HCT116 (cell line): Measurements from ENCODE around the gene SSH2. TPM values are rescaled to one million over a fixed set of nuclear protein-coding genes. Genes with fewer than 3 reads are reported as not detected.

Experiments
- ATAC-seq: fragments of 200-7000 bp; cut with Tn5 transposase; 2 replicates; pipeline ENCODE4 v1.9.1; 2020; ENCODE audit warnings: mild to moderate bottlenecking, moderate library complexity
- BruUV-seq: library from RNA; stranded (reverse); fragments of 400-500 nt; replicated peaks from 2 replicates; lab custom pipeline; 2021; lab: Mats Ljungman, UMichigan
- CTCF ChIA-PET: fragments of 300-600 bp; sonication (Branson Sonifier 250); formaldehyde crosslinking; loops from one replicate; lab custom pipeline; 2021; ENCODE audit warnings: antibody characterized with exemption; lab: Charles Lee
- POLR2A ChIA-PET: fragments of 300-600, 350-600 bp; sonication (Branson Sonifier 250); formaldehyde crosslinking; loops from one replicate; lab custom pipeline; 2021; ENCODE audit warnings: antibody characterized with exemption; lab: Charles Lee
- RAD21 ChIA-PET, 2 experiments: fragments of 300-600 bp; sonication (Branson Sonifier 250); formaldehyde crosslinking; loops; one replicate each; lab custom pipeline; 2023; ENCODE audit warnings: low total read pairs in 2 of 2; ENCODE audit not compliant: uncharacterized antibody in 2 of 2, unreplicated experiment in 2 of 2, low non-redundant PET in 1 of 2; lab: Charles Lee
- DNase-seq: peaks from one replicate; pipeline ENCODE4 v3.0.0-alpha.2; 2010; ENCODE audit warnings: low read depth, low spot score
- H2AFZ ChIP-seq: fragments of 200-600 bp; shearing (Covaris generic), sonication (generic); 2 replicates; pipeline ENCODE4 v1.6.1; 2017; ENCODE audit warnings: low read depth, mixed run types, mixed read lengths, antibody characterized with exemption, low read length; ENCODE audit not compliant: poor library complexity, severe bottlenecking
- H3K27ac ChIP-seq: 2 replicates; pipeline ENCODE4 v1.5.1; 2012; ENCODE audit warnings: low read depth, low read length
- H3K27me3 ChIP-seq: fragments of 200-600 bp; sonication (generic); 2 replicates; pipeline ENCODE4 v1.6.1; 2016; ENCODE audit warnings: mixed run types, low read length, mixed read lengths; ENCODE audit not compliant: insufficient read depth
- H3K36me3 ChIP-seq, 2 experiments: fragments of 200-500 bp in 1 of 2; fragments of 200-600 bp in 1 of 2; sonication (Bioruptor generic) in 1 of 2; sonication (generic) in 1 of 2; 2 replicates each; pipeline versions ENCODE4 v1.5.1 to v1.6.1; 2014 to 2016; ENCODE audit warnings: low read length in 2 of 2, inconsistent platforms in 1 of 2, mixed read lengths in 1 of 2, mixed run types in 1 of 2; ENCODE audit not compliant: insufficient read depth in 2 of 2, control insufficient read depth in 1 of 2
- H3K4me1 ChIP-seq, 2 experiments: fragments of 200-600 bp in 1 of 2; sonication (generic) in 1 of 2; 2 replicates each; pipeline versions ENCODE4 v1.5.1 to v1.6.1; 2012 to 2017; ENCODE audit warnings: low read length in 2 of 2, inconsistent platforms in 1 of 2, mild to moderate bottlenecking in 1 of 2, mixed read lengths in 1 of 2, mixed run types in 1 of 2, moderate library complexity in 1 of 2; ENCODE audit not compliant: insufficient read depth in 2 of 2, control insufficient read depth in 1 of 2
- H3K4me2 ChIP-seq: fragments of 200-600 bp; sonication (generic); 2 replicates; pipeline ENCODE4 v1.6.1; 2017; ENCODE audit warnings: mixed run types, low read length, mixed read lengths
- H3K4me3 ChIP-seq, 2 experiments: fragments of 200-600 bp in 1 of 2; sonication (generic) in 1 of 2; replicated peaks in 1 of 2; 2 replicates each; pipeline ENCODE4 v1.5.1; 2011 to 2016; ENCODE audit warnings: low read length in 2 of 2, control low read depth in 1 of 2, low read depth in 1 of 2, mild to moderate bottlenecking in 1 of 2, mixed read lengths in 1 of 2, mixed run types in 1 of 2
- H3K79me2 ChIP-seq: fragments of 200-600 bp; sonication (generic); 2 replicates; pipeline ENCODE4 v1.6.1; 2017; ENCODE audit warnings: mild to moderate bottlenecking, mixed run types, low read length, moderate library complexity, mixed read lengths; ENCODE audit not compliant: insufficient read depth
- H3K9ac ChIP-seq: fragments of 200-600 bp; sonication (generic); 2 replicates; pipeline ENCODE4 v1.6.1; 2016; ENCODE audit warnings: low read length, mixed read lengths
- H3K9me2 ChIP-seq: fragments of 200-600 bp; sonication (generic), shearing (Covaris generic); 2 replicates; pipeline ENCODE4 v1.6.1; 2017; ENCODE audit warnings: mixed run types, mild to moderate bottlenecking, moderate library complexity; ENCODE audit not compliant: insufficient read depth
- H3K9me3 ChIP-seq, 2 experiments: fragments of 200-500 bp in 1 of 2; fragments of 200-600 bp in 1 of 2; sonication (Bioruptor generic) in 1 of 2; sonication (generic) in 1 of 2; 2 replicates each; pipeline ENCODE4 v1.6.1; 2014 to 2017; ENCODE audit warnings: low read length in 2 of 2, mixed read lengths in 2 of 2, inconsistent platforms in 1 of 2, low read depth in 1 of 2, mild to moderate bottlenecking in 1 of 2, mixed run types in 1 of 2, moderate library complexity in 1 of 2; ENCODE audit not compliant: control insufficient read depth in 1 of 2, insufficient read depth in 1 of 2
- H4K20me1 ChIP-seq: fragments of 200-600 bp; sonication (generic), shearing (Covaris generic); 2 replicates; pipeline ENCODE4 v1.6.1; 2017; ENCODE audit warnings: mixed run types, mild to moderate bottlenecking, moderate library complexity; ENCODE audit not compliant: insufficient read depth
- CEBPB ChIP-seq: IDR thresholded peaks from 2 replicates; pipeline ENCODE4 v1.6.1; 2012; ENCODE audit warnings: low read depth
- ELF1 ChIP-seq: IDR thresholded peaks from 2 replicates; pipeline ENCODE4 v1.6.1; 2012; ENCODE audit warnings: low read depth, borderline replicate concordance
- EZH2 ChIP-seq: fragments of 200-600 bp; sonication (generic); IDR thresholded peaks from 2 replicates; pipeline ENCODE4 v1.6.1; 2017; ENCODE audit warnings: antibody characterized with exemption, mixed run types
- MAX ChIP-seq: IDR thresholded peaks from 2 replicates; pipeline ENCODE4 v1.6.1; 2012
- SP1 ChIP-seq: IDR thresholded peaks from 2 replicates; pipeline ENCODE4 v1.6.1; 2012; ENCODE audit warnings: low read depth
- TCF7L2 ChIP-seq: IDR thresholded peaks from 2 replicates; pipeline ENCODE4 v1.7.0; 2011; ENCODE audit warnings: borderline replicate concordance, inconsistent platforms; ENCODE audit not compliant: insufficient read depth, insufficient read length; ENCODE audit errors: extremely low read depth
- ZFX ChIP-seq: fragments of 450-650 bp; IDR thresholded peaks from 2 replicates; pipeline ENCODE4 v1.6.1; 2017
- intact Hi-C: fragments of 100-400 bp; cut with micrococcal nuclease; formaldehyde crosslinking; loops from 2 replicates; pipeline ENCODE4 v1.10.0; 2022
- total RNA-seq: library from RNA; stranded (reverse); gene quantifications from one replicate; pipeline ENCODE4 v1.2.1, GENCODE V29; 2021; ENCODE audit not compliant: unreplicated experiment

Gene SSH2
- total RNA-seq, 1 experiment from 2014 or later: 17.0 TPM

- Histone ChIP-seq H3K9ac (no peak overlapping the region), H3K4me3 (no peak overlapping the region), H3K4me2 (no peak overlapping the region), H3K79me2 (no peaks in the 10 kb centered on the region), H4K20me1 (no peaks in the 10 kb centered on the region), H3K9me2 (no peaks in the 10 kb centered on the region), H3K27me3 (no peaks in the 10 kb centered on the region), H3K9me3 (no peaks in the 10 kb centered on the region), H3K27ac (no peak overlapping the region), H3K36me3 (no peaks in the 10 kb centered on the region), H3K4me1 (peaks cover 22 to 38% of the 10 kb centered on the region in 2 experiments), H2AFZ (no peak overlapping the region)
- no peak for TF ChIP-seq ZFX
- no peak for TF ChIP-seq SP1
- TF ChIP-seq TCF7L2: no peak
- no peak for TF ChIP-seq CEBPB
- no peak for TF ChIP-seq ELF1
- TF ChIP-seq MAX: no peak
- no peak for TF ChIP-seq EZH2
- no peak for DNase-seq
- RAD21 ChIA-PET: interaction anchor here in 1 of 2 experiments (0.6 kb wide), 2 partner anchors 11 to 235 kb away, joined by 3 to 4 read pairs; no protein-coding TSS in a partner anchor
- CTCF ChIA-PET: interaction anchor here (4.2 kb wide), 1 partner anchor 23 kb away, joined by 57 read pairs; the partner anchor contains the start of gene ANKRD13B
- intact Hi-C loops: no loop called here
- BruUV-seq: no TSS peak
- POLR2A ChIA-PET: no interaction called here
- no peak for ATAC-seq
Measured at GRCh38 chr17:29614349-29615047, 315.5 kb downstream of the SSH2 start.

- Histone ChIP-seq H2AFZ (no peak overlapping the region), H3K27me3 (no peaks in the 10 kb centered on the region), H3K9ac (no peak overlapping the region), H3K9me2 (no peaks in the 10 kb centered on the region), H3K4me3 (no peak overlapping the region), H3K36me3 (no peaks in the 10 kb centered on the region)
- TF ChIP-seq ZFX: no peak
- TF ChIP-seq, all 23 proteins: peak for 0
- Histone ChIP-seq H3K4me2 (no peak overlapping the region), H3K9me3 (no peaks in the 10 kb centered on the region), H3K79me2 (no peaks in the 10 kb centered on the region), H3K27ac (no peak overlapping the region), H4K20me1 (no peaks in the 10 kb centered on the region), H3K4me1 (peaks cover 16 to 32% of the 10 kb centered on the region in 2 experiments)
- intact Hi-C loops: no loop called here
- POLR2A ChIA-PET: no interaction called here
- CTCF ChIA-PET: no interaction called here
- no peak for DNase-seq
- ATAC-seq: no peak
- RAD21 ChIA-PET: interaction anchor here in 1 of 2 experiments (0.7 kb wide), 1 partner anchor 52 kb away, joined by 4 read pairs; no protein-coding TSS in a partner anchor
- no TSS peak for BruUV-seq
Measured at GRCh38 chr17:29613856-29614255, 316.2 kb downstream of the SSH2 start.
